DND-41 (cell line): ENCODE measurements around the gene YY2.

Experiments used
- EZH2 ChIP-seq: IDR thresholded peaks from 3 replicates; pipeline ENCODE4 v1.6.1; 2012; ENCODE audit warnings: borderline replicate concordance, low read depth, mild to moderate bottlenecking, moderate library complexity, low read length, inconsistent platforms; ENCODE audit not compliant: severe bottlenecking
- TF ChIP-seq, protein P1 (sequence below): IDR thresholded peaks from 2 replicates; pipeline ENCODE4 v1.5.1; 2012; ENCODE audit warnings: borderline replicate concordance, low read length, moderate library complexity, mild to moderate bottlenecking; ENCODE audit not compliant: poor library complexity, severe bottlenecking; ENCODE audit errors: extremely low read depth

DNA sequence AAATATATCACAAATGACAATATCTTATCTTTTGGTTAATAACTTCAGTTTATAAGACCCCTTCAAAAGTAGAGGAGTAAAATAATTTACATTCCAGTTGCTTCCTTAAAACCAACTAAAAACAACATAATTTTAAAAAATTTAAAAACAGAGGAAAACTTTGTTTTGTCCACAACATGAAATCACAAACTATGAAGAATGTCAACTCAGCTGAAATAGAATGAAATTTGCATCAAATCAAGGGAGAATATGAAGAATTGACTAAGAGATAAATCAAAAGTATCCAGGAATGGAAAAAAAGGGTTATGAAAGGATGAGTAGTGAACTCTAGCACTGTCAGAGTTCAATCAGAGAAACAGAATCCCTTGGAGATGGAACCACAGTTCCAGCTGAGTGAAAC lies 2.2 kb upstream of the YY2 start:
- TF ChIP-seq, protein P1, sequence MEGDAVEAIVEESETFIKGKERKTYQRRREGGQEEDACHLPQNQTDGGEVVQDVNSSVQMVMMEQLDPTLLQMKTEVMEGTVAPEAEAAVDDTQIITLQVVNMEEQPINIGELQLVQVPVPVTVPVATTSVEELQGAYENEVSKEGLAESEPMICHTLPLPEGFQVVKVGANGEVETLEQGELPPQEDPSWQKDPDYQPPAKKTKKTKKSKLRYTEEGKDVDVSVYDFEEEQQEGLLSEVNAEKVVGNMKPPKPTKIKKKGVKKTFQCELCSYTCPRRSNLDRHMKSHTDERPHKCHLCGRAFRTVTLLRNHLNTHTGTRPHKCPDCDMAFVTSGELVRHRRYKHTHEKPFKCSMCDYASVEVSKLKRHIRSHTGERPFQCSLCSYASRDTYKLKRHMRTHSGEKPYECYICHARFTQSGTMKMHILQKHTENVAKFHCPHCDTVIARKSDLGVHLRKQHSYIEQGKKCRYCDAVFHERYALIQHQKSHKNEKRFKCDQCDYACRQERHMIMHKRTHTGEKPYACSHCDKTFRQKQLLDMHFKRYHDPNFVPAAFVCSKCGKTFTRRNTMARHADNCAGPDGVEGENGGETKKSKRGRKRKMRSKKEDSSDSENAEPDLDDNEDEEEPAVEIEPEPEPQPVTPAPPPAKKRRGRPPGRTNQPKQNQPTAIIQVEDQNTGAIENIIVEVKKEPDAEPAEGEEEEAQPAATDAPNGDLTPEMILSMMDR: no peak
- TF ChIP-seq EZH2: no peak
